ENCODE data around the gene ZNF317.

DNA sequence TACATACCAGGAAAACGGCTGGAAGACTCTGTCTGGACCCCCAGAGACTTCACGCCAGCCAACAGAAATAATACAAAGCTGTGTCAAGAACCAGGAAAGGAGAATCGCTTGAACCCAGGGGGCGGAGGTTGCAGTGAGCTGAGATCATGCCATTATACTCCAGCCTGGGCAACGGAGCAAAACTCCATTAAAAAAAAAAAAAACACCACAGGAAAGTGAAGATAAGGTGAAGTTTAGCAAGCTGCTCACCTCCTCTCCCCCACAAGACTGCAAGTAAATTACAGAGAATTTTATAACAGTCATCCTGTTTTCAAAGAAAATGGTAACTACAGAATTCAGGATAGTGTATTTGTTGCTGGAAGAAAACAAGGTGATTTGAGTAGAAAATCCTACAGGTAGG, 23.6 kb upstream of the ZNF317 start:
- TF ChIP-seq, protein P1, sequence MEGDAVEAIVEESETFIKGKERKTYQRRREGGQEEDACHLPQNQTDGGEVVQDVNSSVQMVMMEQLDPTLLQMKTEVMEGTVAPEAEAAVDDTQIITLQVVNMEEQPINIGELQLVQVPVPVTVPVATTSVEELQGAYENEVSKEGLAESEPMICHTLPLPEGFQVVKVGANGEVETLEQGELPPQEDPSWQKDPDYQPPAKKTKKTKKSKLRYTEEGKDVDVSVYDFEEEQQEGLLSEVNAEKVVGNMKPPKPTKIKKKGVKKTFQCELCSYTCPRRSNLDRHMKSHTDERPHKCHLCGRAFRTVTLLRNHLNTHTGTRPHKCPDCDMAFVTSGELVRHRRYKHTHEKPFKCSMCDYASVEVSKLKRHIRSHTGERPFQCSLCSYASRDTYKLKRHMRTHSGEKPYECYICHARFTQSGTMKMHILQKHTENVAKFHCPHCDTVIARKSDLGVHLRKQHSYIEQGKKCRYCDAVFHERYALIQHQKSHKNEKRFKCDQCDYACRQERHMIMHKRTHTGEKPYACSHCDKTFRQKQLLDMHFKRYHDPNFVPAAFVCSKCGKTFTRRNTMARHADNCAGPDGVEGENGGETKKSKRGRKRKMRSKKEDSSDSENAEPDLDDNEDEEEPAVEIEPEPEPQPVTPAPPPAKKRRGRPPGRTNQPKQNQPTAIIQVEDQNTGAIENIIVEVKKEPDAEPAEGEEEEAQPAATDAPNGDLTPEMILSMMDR (IDR thresholded peaks at IDR 0.05) = no peak
- TF ChIP-seq EZH2 (IDR thresholded peaks at IDR 0.05) = no peak

Measured in neural progenitor cell (in vitro differentiated cells).